Mucosa of gallbladder (tissue), 1 donor: ENCODE results near the gene HOTAIR. TPM values are rescaled to one million over a fixed set of nuclear protein-coding genes. Genes with fewer than 3 reads are reported as not detected.

Experiments used
- DNase-seq: peaks from one replicate; pipeline ENCODE4 v3.0.0-alpha.2; 2020; ENCODE audit warnings: low spot score
- total RNA-seq: library from RNA; stranded (reverse); gene quantifications from one replicate; pipeline ENCODE4 v1.2.1, GENCODE V29; 2021
- donor health status: DM: no; HTN: no; CAD: no.

Gene HOTAIR
- total RNA-seq, 1 donor from 2014 or later = not detected

DNA sequence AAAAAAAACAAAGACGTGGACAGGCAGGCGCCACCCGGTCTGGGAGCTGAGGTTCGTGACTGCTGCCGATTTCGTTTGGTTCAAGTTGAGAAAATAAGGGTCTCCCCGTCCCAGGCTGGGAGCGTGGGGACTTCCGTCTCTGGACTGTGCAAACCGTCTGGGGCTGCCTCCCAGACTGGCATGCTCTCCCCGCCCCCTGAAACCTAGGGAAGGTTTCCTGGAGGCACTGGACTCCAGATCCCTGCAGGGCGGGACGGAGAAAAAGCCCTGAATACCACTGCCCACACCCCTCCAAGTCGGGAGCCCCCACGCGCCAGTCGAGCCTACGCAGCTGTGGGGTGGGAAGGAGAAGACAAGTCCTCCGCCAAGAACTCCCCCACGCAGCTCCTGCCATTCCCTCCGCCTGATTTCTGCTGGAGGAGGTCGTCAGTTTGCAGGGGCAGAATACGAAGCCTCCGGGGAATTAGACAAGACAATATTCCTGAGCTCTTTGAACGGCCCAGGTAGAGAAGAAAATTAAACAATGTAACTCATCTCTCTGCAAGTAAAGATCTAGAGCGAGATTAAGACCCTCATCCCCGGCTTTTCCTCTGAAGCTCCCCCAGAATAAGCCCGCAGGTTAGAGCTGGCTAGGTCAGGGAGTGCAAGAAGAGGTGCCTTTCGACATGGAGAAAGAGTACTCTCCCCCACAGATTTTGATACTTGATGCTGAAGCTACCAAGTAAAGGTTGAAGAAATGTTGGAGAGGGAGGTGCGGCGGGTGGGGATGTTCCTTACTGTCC, 46.5 kb downstream of the HOTAIR start:
- DNase-seq = no peak

DNA sequence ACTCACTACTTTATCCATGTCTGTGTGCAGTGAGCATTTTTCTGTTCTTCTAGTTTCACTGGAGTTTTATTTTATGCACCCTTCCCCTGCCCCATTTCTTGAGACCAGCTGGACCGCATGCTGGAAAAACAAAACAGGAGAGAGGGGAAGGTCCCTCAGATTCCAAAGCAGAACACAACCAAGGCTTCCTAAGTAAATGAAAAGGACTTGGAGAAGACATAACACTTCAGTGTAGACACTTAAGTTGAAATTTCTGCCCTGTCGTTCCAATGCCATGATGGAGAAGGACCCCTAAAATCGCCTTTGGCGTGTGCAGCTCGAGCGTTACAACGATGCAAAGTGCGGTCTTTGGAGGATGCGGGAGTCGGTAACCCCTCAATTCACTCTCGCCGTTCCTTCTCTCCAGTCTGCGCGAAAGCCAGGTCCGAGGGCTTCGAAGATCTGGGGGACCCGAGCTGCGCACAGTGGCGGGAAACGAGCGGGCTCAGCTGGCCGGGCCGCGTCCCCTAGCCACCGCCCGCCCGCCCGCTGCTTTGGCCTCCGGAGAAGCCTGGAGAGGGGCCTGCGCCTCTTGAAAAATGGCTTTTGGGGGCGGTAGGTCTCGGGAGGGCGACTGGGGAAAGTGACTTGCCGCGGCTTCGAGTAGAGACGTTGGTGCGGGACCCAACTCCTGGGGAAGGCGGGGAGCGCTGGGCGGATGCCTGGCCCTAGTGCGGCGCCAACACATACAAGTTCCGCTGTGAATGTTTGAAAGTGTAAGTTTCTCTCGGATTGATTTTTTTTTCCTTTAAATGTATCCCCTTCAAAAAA, 47.3 kb downstream of the HOTAIR start:
- no peak for DNase-seq

GRCh38 chr12:53924521-53925405, 50.0 kb downstream of the HOTAIR start:
- no peak for DNase-seq

DNA sequence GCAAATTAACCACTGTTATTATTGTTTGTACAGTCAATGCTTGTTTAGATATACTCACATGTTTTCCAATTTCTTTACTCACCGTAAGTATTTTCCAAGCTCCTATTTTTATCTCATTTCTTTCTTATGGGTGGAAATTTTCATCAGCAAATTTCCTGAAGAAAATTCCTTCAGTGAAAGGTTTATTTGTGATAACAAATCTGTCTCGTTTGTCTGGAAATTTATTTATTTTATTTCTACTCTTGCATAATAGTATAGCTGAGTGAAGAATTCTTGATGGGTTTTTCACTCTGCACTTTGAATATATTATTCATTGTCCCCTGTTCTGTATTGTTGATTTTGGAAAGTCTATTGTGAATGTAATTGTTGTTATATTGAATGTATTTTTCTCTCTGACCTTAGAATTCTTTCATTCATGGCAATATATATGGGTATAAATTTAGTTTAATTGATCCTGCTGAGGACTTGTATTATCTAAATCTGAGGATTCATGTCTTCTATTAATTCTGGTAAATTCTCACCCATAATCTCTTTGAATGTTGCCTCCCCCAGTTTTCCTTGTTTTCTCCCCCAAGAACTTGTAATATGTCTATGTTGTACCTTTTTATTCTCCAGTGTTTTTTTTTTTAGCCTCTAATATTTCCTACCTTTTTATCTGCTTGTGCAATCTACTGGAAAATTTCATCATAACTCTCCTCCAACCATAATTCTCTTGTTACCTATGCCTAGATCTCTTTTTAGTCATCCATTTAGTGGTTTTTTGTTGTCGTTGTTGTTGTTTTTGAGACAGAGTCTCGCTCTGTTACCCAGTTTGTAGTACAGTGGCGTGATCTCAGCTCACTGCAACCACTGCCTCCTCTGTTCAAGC, 57.7 kb downstream of the HOTAIR start:
- DNase-seq = no peak

Other genes starting within 250 kb of the HOTAIR start
- gene CALCOCO1, start 247.5 kb downstream of the HOTAIR start, total RNA-seq = 188 TPM
- gene CISTR, start 223.0 kb downstream of the HOTAIR start, total RNA-seq = not detected
- gene HOXC13, start 36.1 kb downstream of the HOTAIR start, total RNA-seq = not detected
- not detected for gene HOXC12, start 20.1 kb downstream of the HOTAIR start, total RNA-seq
- gene HOXC11, start 1.8 kb downstream of the HOTAIR start, total RNA-seq = not detected
- not detected for gene HOXC10, start 10.2 kb upstream of the HOTAIR start, total RNA-seq
- not detected for gene HOXC9, start 25.2 kb upstream of the HOTAIR start, total RNA-seq
- gene HOXC8, start 34.0 kb upstream of the HOTAIR start, total RNA-seq = not detected
- gene HOXC6, start 53.5 kb upstream of the HOTAIR start, total RNA-seq = 0.26 TPM
- not detected for gene HOXC5, start 58.1 kb upstream of the HOTAIR start, total RNA-seq
- gene HOXC4, start 78.9 kb upstream of the HOTAIR start, total RNA-seq = 0.89 TPM
- 29.8 TPM for gene SMUG1, start 214.0 kb upstream of the HOTAIR start, total RNA-seq